Right lobe of liver (tissue), 6 donors: ENCODE measurements around the gene PPARA. TPM values are rescaled to one million over a fixed set of nuclear protein-coding genes. Genes with fewer than 3 reads are reported as not detected.
A peak's percentile ranks its signal among the peaks of the same experiment; 100 is the strongest.
"Not testable (repeated sequence)": the region's sequence is repeated elsewhere in the genome, so short reads cannot be mapped to it uniquely, and the experiment has no call there.

Source experiments
- ATAC-seq, 4 donors: fragments of 200-7000 bp; cut with Tn5 transposase; one replicate each; pipeline ENCODE4 v1.9.1; 2020; ENCODE audit warnings: mild to moderate bottlenecking in 4 of 4, moderate library complexity in 4 of 4
- DNase-seq, 3 donors: peaks; one replicate each; pipeline ENCODE4 v3.0.0-alpha.2; 2020
- H3K27ac ChIP-seq, 3 donors: fragments of 200-600 bp; one replicate each; pipeline ENCODE4 v1.8.0; 2022
- H3K27me3 ChIP-seq, 2 donors: fragments of 200-600 bp; one replicate each; pipeline ENCODE4 v1.8.0; 2022
- H3K36me3 ChIP-seq, 4 donors: fragments of 200-600 bp; sonication (generic) in 1 of 4; one replicate each; pipeline versions ENCODE4 v1.5.1 to v1.8.0; 2017 to 2022; ENCODE audit warnings: control low read depth in 1 of 4
- H3K4me1 ChIP-seq, 4 donors: fragments of 200-600 bp; sonication (generic) in 1 of 4; one replicate each; pipeline versions ENCODE4 v1.5.1 to v1.8.0; 2017 to 2022; ENCODE audit warnings: control low read depth in 1 of 4
- H3K4me3 ChIP-seq, 3 donors: fragments of 200-600 bp; one replicate each; pipeline ENCODE4 v1.8.0; 2022
- H3K9me3 ChIP-seq, 4 donors: fragments of 200-600 bp; sonication (generic) in 1 of 4; one replicate each; pipeline versions ENCODE4 v1.5.1 to v1.8.0; 2017 to 2022; ENCODE audit warnings: control low read depth in 1 of 4
- POLR2A ChIP-seq: fragments of 450-650 bp; IDR thresholded peaks from one replicate; pipeline ENCODE4 v1.6.1; 2017; ENCODE audit warnings: antibody characterized with exemption, mild to moderate bottlenecking
- WGBS: methylation state at CpG from one replicate; pipeline ENCODE4 v1.1.6; 2018; ENCODE audit warnings: low coverage, low lambda C conversion rate; ENCODE audit not compliant: insufficient coverage; ENCODE audit errors: missing lambda C conversion rate; 5-methylcytosine and 5-hydroxymethylcytosine counted together
- intact Hi-C, 2 donors: fragments of 100-400 bp; cut with DNase I; formaldehyde crosslinking; loops; one replicate each; pipeline versions ENCODE4 v1.11.2 to v1.14.1; 2022
- total RNA-seq, 6 experiments: library from RNA; depleted of rRNA in 2 of 6; stranded (reverse); fragments of >200 nt in 2 of 6; fragmentation: NEBNext Ultra II Directional in 3 of 6; extraction: Animal tissue kit (Norgen Biotek cat#: 25700) in 3 of 6; gene quantifications; one replicate each; pipeline versions ENCODE4 v1.1.0 to v1.2.4, GENCODE V29; 2016 to 2023
- TF ChIP-seq, protein P1 (sequence below), 4 donors: fragments of 200-600 bp in 3 of 4; fragments of 450-650 bp in 1 of 4; IDR thresholded peaks; one replicate each; pipeline versions ENCODE4 v1.5.1 to v1.8.0; 2016 to 2022; ENCODE audit warnings: antibody characterized with exemption in 4 of 4, mild to moderate bottlenecking in 2 of 4
- donor health status: DM: no; HTN: yes; CAD: no.
- donor health status: DM: no; HTN: no; CAD: no.
- donor health status: DM: no; HTN: no; CAD: no.
- donor health status: DM: no; HTN: yes; CAD: no.
- donor health status: DM: no; HTN: yes; CAD: no.

PPARA gene
- total RNA-seq, 6 experiments from 2014 or later: 64.4 to 152 (median 95.1) TPM

DNA sequence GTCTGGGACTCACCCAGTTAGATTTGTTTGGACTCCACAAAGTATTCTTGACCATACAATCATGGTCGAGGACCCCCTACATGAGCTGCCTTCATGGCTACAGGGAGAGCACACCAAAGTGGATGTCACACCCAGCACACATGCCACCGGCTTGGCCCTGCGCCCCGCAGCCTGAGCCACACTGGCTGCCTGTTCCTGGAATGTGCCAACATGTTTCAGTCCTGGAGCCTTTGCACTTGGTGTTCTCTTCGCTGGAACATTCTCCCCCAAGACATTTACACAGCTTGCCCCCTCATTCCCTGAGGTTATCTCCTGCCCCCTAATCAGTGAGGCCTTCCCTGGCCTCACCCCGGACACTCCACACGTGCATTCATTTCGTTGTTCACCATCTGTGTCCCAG lies 46.0 kb downstream of the PPARA start:
- ATAC-seq (peak; percentile 78 to 87 (median 83)), DNase-seq (peak; percentile 80 to 90 (median 85))
- TF ChIP-seq POLR2A: peak; percentile 1
- TF ChIP-seq, protein P1, sequence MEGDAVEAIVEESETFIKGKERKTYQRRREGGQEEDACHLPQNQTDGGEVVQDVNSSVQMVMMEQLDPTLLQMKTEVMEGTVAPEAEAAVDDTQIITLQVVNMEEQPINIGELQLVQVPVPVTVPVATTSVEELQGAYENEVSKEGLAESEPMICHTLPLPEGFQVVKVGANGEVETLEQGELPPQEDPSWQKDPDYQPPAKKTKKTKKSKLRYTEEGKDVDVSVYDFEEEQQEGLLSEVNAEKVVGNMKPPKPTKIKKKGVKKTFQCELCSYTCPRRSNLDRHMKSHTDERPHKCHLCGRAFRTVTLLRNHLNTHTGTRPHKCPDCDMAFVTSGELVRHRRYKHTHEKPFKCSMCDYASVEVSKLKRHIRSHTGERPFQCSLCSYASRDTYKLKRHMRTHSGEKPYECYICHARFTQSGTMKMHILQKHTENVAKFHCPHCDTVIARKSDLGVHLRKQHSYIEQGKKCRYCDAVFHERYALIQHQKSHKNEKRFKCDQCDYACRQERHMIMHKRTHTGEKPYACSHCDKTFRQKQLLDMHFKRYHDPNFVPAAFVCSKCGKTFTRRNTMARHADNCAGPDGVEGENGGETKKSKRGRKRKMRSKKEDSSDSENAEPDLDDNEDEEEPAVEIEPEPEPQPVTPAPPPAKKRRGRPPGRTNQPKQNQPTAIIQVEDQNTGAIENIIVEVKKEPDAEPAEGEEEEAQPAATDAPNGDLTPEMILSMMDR (IDR thresholded peaks at IDR 0.05): no peak
- WGBS: 32% methylated on average over 3 of the region's 8 CpGs
- Histone ChIP-seq H3K4me1 (peaks cover 0 to 41% (median 20%) of the 10 kb centered on the region in 4 donors), H3K4me3 (no peak overlapping the region), H3K27ac (peak overlapping the region; percentile 69 to 89 (median 73)), H3K27me3 (no peaks in the 10 kb centered on the region), H3K36me3 (peaks cover 0 to 47% (median 16%) of the 10 kb centered on the region in 4 donors), H3K9me3 (no peaks in the 10 kb centered on the region)
- intact Hi-C loops: no loop called here

GRCh38 chr22:46198274-46198673 lies 47.9 kb downstream of the PPARA start:
- intact Hi-C loops: no loop called here
- Histone ChIP-seq H3K4me1 (peaks cover 0 to 39% (median 17%) of the 10 kb centered on the region in 4 donors), H3K9me3 (no peaks in the 10 kb centered on the region), H3K27me3 (no peaks in the 10 kb centered on the region), H3K4me3 (no peak overlapping the region), H3K27ac (peak overlapping the region in 1 of 3 donors; percentile 17), H3K36me3 (peaks cover 0 to 56% (median 24%) of the 10 kb centered on the region in 4 donors)
- DNase-seq (no peak), ATAC-seq (no peak)
- WGBS: 72% methylated on average over 18 of the region's 18 CpGs
- no peak for TF ChIP-seq POLR2A
- TF ChIP-seq, protein P1 (IDR thresholded peaks at IDR 0.05): no peak

- DNase-seq, H3K27me3 ChIP-seq, ATAC-seq, H3K4me3 ChIP-seq, intact Hi-C loops, H3K9me3 ChIP-seq: not testable (repeated sequence)
- Histone ChIP-seq H3K27ac (peak overlapping the region in 1 of 3 donors; percentile 17), H3K4me1 (peaks cover 0 to 34% (median 15%) of the 10 kb centered on the region in 4 donors), H3K36me3 (peaks cover 0 to 61% (median 28%) of the 10 kb centered on the region in 4 donors)
- WGBS: 77% methylated on average over 15 of the region's 18 CpGs
These were observed 48.5 kb downstream of the PPARA start for GRCh38 chr22:46198806-46199205.

GRCh38 chr22:46201059-46201757 lies 50.9 kb downstream of the PPARA start:
- Histone ChIP-seq H3K27ac (no peak overlapping the region), H3K36me3 (peaks cover 0 to 83% (median 39%) of the 10 kb centered on the region in 4 donors), H3K4me1 (peaks cover 0 to 14% (median 4%) of the 10 kb centered on the region in 4 donors), H3K27me3 (no peaks in the 10 kb centered on the region), H3K9me3 (no peaks in the 10 kb centered on the region), H3K4me3 (no peak overlapping the region)
- no peak for DNase-seq
- peak; percentile 17 to 43 (median 38) for ATAC-seq
- intact Hi-C loops: no loop called here
- 61% methylated on average over 9 of the region's 17 CpGs for WGBS
- TF ChIP-seq, protein P1 (IDR thresholded peaks at IDR 0.05): no peak
- TF ChIP-seq POLR2A: no peak

- intact Hi-C loops: no loop called here
- ATAC-seq (no peak), DNase-seq (no peak)
- Histone ChIP-seq H3K27ac (no peak overlapping the region), H3K4me3 (no peak overlapping the region), H3K9me3 (no peaks in the 10 kb centered on the region), H3K27me3 (no peaks in the 10 kb centered on the region), H3K4me1 (no peaks in the 10 kb centered on the region), H3K36me3 (peaks cover 0 to 89% (median 47%) of the 10 kb centered on the region in 4 donors)
- 84% methylated on average over 12 of the region's 12 CpGs for WGBS
- TF ChIP-seq POLR2A: no peak
- TF ChIP-seq, protein P1 (IDR thresholded peaks at IDR 0.05): no peak
These were observed 52.7 kb downstream of the PPARA start for GRCh38 chr22:46202897-46203600.
